Measurements from ENCODE around the gene SS18. TPM values are rescaled to one million over a fixed set of nuclear protein-coding genes. Genes with fewer than 3 reads are reported as not detected.

Gene SS18
- total RNA-seq, 1 donor from 2014 or later = 86.7 TPM

DNA sequence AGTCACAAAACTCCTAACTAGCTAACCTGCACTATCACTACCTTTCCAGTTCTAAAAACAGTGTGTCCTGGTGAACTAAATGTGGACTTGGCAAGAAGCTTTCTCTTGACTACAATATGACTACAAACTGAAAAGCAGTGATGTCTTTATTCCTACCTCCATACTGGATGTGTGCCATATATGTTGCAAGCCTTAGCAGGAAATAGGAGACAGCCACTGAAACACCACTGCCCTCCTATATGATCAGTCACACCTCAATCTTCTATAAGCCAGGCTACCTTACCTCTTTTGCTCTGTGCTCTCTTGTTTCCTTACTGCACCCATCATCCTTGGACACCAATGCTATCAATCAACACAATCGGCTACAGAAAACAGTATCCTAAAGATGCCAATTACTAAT is 34.1 kb downstream of the SS18 start:
- H3K4me1 Mint-ChIP-seq (ENCODE audit: low read depth) = peaks cover 19% of the 10 kb centered on the region
- no peaks in the 10 kb centered on the region for H3K27me3 Mint-ChIP-seq (ENCODE audit: low read depth)
- H3K27ac Mint-ChIP-seq (ENCODE audit: unreplicated experiment) = no peak overlapping the region
- TF ChIP-seq, protein P1, sequence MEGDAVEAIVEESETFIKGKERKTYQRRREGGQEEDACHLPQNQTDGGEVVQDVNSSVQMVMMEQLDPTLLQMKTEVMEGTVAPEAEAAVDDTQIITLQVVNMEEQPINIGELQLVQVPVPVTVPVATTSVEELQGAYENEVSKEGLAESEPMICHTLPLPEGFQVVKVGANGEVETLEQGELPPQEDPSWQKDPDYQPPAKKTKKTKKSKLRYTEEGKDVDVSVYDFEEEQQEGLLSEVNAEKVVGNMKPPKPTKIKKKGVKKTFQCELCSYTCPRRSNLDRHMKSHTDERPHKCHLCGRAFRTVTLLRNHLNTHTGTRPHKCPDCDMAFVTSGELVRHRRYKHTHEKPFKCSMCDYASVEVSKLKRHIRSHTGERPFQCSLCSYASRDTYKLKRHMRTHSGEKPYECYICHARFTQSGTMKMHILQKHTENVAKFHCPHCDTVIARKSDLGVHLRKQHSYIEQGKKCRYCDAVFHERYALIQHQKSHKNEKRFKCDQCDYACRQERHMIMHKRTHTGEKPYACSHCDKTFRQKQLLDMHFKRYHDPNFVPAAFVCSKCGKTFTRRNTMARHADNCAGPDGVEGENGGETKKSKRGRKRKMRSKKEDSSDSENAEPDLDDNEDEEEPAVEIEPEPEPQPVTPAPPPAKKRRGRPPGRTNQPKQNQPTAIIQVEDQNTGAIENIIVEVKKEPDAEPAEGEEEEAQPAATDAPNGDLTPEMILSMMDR (IDR thresholded peaks at IDR 0.05) = no peak
- no peak for DNase-seq (ENCODE audit: low spot score)
- peaks cover 22% of the 10 kb centered on the region for H3K36me3 Mint-ChIP-seq (ENCODE audit: low read depth)
- no peak overlapping the region for H3K4me3 Mint-ChIP-seq (ENCODE audit: unreplicated experiment)
- H3K9me3 Mint-ChIP-seq (ENCODE audit: low read depth) = no peaks in the 10 kb centered on the region

DNA sequence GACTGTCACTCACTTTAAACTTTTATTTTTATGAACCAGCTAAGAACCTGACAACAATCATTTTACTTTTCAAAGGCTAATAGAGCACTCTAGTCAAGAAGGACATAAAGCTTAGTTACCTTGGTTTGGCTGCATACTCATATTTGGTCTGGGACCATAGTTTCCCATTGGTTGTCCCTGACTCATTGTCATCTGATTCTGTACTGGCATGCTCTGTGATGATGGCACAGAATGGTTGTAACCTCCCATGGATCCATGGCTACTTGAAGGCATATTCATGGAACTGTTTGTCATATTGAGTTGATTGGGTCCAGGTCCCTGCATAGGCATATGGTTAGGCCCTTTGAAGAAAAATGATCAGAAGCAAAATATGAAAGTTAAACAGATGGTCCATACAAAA is 37.9 kb downstream of the SS18 start:
- DNase-seq (ENCODE audit: low spot score) = no peak
- Mint-ChIP-seq H3K27me3 (ENCODE audit: low read depth) (no peaks in the 10 kb centered on the region), H3K4me3 (ENCODE audit: unreplicated experiment) (no peak overlapping the region), H3K4me1 (ENCODE audit: low read depth) (peaks cover 9% of the 10 kb centered on the region), H3K36me3 (ENCODE audit: low read depth) (peaks cover 21% of the 10 kb centered on the region), H3K27ac (ENCODE audit: unreplicated experiment) (no peak overlapping the region), H3K9me3 (ENCODE audit: low read depth) (no peaks in the 10 kb centered on the region)
- TF ChIP-seq, protein P1 (IDR thresholded peaks at IDR 0.05) = no peak

GRCh38 chr18:26051843-26052242 is 38.6 kb downstream of the SS18 start:
- TF ChIP-seq, protein P1 (IDR thresholded peaks at IDR 0.05) = no peak
- H3K4me3 Mint-ChIP-seq (ENCODE audit: unreplicated experiment) = no peak overlapping the region
- no peaks in the 10 kb centered on the region for H3K27me3 Mint-ChIP-seq (ENCODE audit: low read depth)
- H3K9me3 Mint-ChIP-seq (ENCODE audit: low read depth) = no peaks in the 10 kb centered on the region
- H3K4me1 Mint-ChIP-seq (ENCODE audit: low read depth) = peaks cover 4% of the 10 kb centered on the region
- no peak overlapping the region for H3K27ac Mint-ChIP-seq (ENCODE audit: unreplicated experiment)
- H3K36me3 Mint-ChIP-seq (ENCODE audit: low read depth) = peaks cover 19% of the 10 kb centered on the region
- DNase-seq (ENCODE audit: low spot score) = no peak

- peaks cover 19% of the 10 kb centered on the region for H3K4me1 Mint-ChIP-seq (ENCODE audit: low read depth)
- no peak overlapping the region for H3K4me3 Mint-ChIP-seq (ENCODE audit: unreplicated experiment)
- no peaks in the 10 kb centered on the region for H3K9me3 Mint-ChIP-seq (ENCODE audit: low read depth)
- H3K27ac Mint-ChIP-seq (ENCODE audit: unreplicated experiment) = peak overlapping the region; percentile 3
- TF ChIP-seq, protein P1 (IDR thresholded peaks at IDR 0.05) = no peak
- no peaks in the 10 kb centered on the region for H3K27me3 Mint-ChIP-seq (ENCODE audit: low read depth)
- peaks cover 11% of the 10 kb centered on the region for H3K36me3 Mint-ChIP-seq (ENCODE audit: low read depth)
- DNase-seq (ENCODE audit: low spot score) = no peak
Measured at GRCh38 chr18:26046419-26047077, 43.9 kb downstream of the SS18 start.

GRCh38 chr18:26044807-26045206 is 45.6 kb downstream of the SS18 start:
- Mint-ChIP-seq H3K36me3 (ENCODE audit: low read depth) (peaks cover 10% of the 10 kb centered on the region), H3K27ac (ENCODE audit: unreplicated experiment) (no peak overlapping the region), H3K9me3 (ENCODE audit: low read depth) (no peaks in the 10 kb centered on the region), H3K4me3 (ENCODE audit: unreplicated experiment) (no peak overlapping the region), H3K27me3 (ENCODE audit: low read depth) (no peaks in the 10 kb centered on the region), H3K4me1 (ENCODE audit: low read depth) (peaks cover 24% of the 10 kb centered on the region)
- no peak for DNase-seq (ENCODE audit: low spot score)
- TF ChIP-seq, protein P1 (IDR thresholded peaks at IDR 0.05) = no peak

All from chondrocyte (in vitro differentiated cells).